Loucy (cell line): Measurements from ENCODE around the gene ATG10.

Experiments
- EZH2phosphoT487 ChIP-seq: fragments of 200-600 bp; IDR thresholded peaks from 2 replicates; pipeline ENCODE4 v1.6.1; 2018; ENCODE audit warnings: antibody characterized with exemption, mild to moderate bottlenecking, moderate library complexity, borderline replicate concordance
- TF ChIP-seq, protein P1 (sequence below): fragments of 200-600 bp; sonication (generic); conservative IDR thresholded peaks from 2 replicates; pipeline ENCODE4 v1.5.1; 2014; ENCODE audit warnings: mild to moderate bottlenecking, antibody characterized with exemption, low read length

DNA sequence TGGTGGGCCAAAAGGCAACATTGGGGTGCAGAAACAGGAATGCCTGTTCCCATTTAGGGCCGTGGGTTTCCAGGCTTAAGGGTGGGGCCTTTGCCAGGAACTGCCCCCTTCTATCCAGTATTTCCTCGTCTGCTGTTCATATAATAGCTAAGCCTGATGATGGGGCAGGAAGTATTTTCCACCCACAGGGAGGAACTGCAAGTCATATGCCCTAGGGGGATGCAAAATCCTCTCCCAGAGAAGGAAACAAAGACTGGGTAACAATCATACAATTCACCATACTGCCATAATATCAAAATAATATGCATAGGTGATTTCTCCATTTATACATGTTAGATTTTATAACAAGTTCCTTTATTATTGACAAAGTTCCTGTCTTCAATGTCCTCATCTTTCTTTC is 326.8 kb downstream of the ATG10 start:
- TF ChIP-seq, protein P1, sequence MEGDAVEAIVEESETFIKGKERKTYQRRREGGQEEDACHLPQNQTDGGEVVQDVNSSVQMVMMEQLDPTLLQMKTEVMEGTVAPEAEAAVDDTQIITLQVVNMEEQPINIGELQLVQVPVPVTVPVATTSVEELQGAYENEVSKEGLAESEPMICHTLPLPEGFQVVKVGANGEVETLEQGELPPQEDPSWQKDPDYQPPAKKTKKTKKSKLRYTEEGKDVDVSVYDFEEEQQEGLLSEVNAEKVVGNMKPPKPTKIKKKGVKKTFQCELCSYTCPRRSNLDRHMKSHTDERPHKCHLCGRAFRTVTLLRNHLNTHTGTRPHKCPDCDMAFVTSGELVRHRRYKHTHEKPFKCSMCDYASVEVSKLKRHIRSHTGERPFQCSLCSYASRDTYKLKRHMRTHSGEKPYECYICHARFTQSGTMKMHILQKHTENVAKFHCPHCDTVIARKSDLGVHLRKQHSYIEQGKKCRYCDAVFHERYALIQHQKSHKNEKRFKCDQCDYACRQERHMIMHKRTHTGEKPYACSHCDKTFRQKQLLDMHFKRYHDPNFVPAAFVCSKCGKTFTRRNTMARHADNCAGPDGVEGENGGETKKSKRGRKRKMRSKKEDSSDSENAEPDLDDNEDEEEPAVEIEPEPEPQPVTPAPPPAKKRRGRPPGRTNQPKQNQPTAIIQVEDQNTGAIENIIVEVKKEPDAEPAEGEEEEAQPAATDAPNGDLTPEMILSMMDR: no peak
- TF ChIP-seq EZH2phosphoT487: no peak
